ENCODE data around the gene ATP6V0E2.

ATP6V0E2 gene

GRCh38 chr7:149834601-149835000 is 39.2 kb upstream of the ATP6V0E2 start:
- H4K20me1 ChIP-seq (ENCODE audit: control insufficient read depth, insufficient read depth, low read depth, low read length): no peaks in the 10 kb centered on the region
- TF ChIP-seq CTCF (IDR thresholded peaks at IDR 0.05; ENCODE audit: low read depth, low read length, poor library complexity, severe bottlenecking) (no peak), EZH2phosphoT487 (IDR thresholded peaks at IDR 0.05; ENCODE audit: borderline replicate concordance, low read length) (no peak)
- H3K79me2 ChIP-seq (ENCODE audit: control insufficient read depth, low read length): peaks cover 10% of the 10 kb centered on the region
- H3K36me3 ChIP-seq (ENCODE audit: control insufficient read depth, low read length): no peaks in the 10 kb centered on the region
- H3K4me2 ChIP-seq (ENCODE audit: low read length): no peak overlapping the region
- H3K4me1 ChIP-seq (ENCODE audit: control insufficient read depth, low read length): peaks cover 13% of the 10 kb centered on the region
- H3K4me3 ChIP-seq (ENCODE audit: low read length): no peak overlapping the region
- H3K27me3 ChIP-seq (ENCODE audit: control insufficient read depth, low read length): peaks cover 34% of the 10 kb centered on the region
- no peaks in the 10 kb centered on the region for H3K9me3 ChIP-seq (ENCODE audit: control insufficient read depth, insufficient read depth, low read length)
- H3K9me2 ChIP-seq (replicated peaks; ENCODE audit: control insufficient read depth, low read length): no peaks in the 10 kb centered on the region
- no peaks in the 10 kb centered on the region for H3F3A ChIP-seq (ENCODE audit: control insufficient read depth, insufficient read depth)
- H3K27ac ChIP-seq (ENCODE audit: low read depth, low read length): no peak overlapping the region

- H3K4me2 ChIP-seq (ENCODE audit: low read length): no peak overlapping the region
- no peaks in the 10 kb centered on the region for H3K9me2 ChIP-seq (replicated peaks; ENCODE audit: control insufficient read depth, low read length)
- H4K20me1 ChIP-seq (ENCODE audit: control insufficient read depth, insufficient read depth, low read depth, low read length): peaks cover 2% of the 10 kb centered on the region; the same call in 1 of the 2 replicates
- TF ChIP-seq CTCF (IDR thresholded peaks at IDR 0.05; ENCODE audit: low read depth, low read length, poor library complexity, severe bottlenecking) (no peak), EZH2phosphoT487 (IDR thresholded peaks at IDR 0.05; ENCODE audit: borderline replicate concordance, low read length) (no peak)
- no peak overlapping the region for H3K27ac ChIP-seq (ENCODE audit: low read depth, low read length)
- H3K27me3 ChIP-seq (ENCODE audit: control insufficient read depth, low read length): peaks cover 29% of the 10 kb centered on the region
- H3K4me3 ChIP-seq (ENCODE audit: low read length): no peak overlapping the region
- peaks cover 13% of the 10 kb centered on the region for H3K79me2 ChIP-seq (ENCODE audit: control insufficient read depth, low read length)
- H3K9me3 ChIP-seq (ENCODE audit: control insufficient read depth, insufficient read depth, low read length): no peaks in the 10 kb centered on the region
- H3K4me1 ChIP-seq (ENCODE audit: control insufficient read depth, low read length): peaks cover 16% of the 10 kb centered on the region
- no peaks in the 10 kb centered on the region for H3F3A ChIP-seq (ENCODE audit: control insufficient read depth, insufficient read depth)
- H3K36me3 ChIP-seq (ENCODE audit: control insufficient read depth, low read length): no peaks in the 10 kb centered on the region
These were observed 37.3 kb upstream of the ATP6V0E2 start for GRCh38 chr7:149836434-149836833.

- Histone ChIP-seq H3K4me1 (ENCODE audit: control insufficient read depth, low read length) (peaks cover 16% of the 10 kb centered on the region), H3K79me2 (ENCODE audit: control insufficient read depth, low read length) (peaks cover 13% of the 10 kb centered on the region), H3K9me2 (replicated peaks; ENCODE audit: control insufficient read depth, low read length) (no peaks in the 10 kb centered on the region), H3F3A (ENCODE audit: control insufficient read depth, insufficient read depth) (no peaks in the 10 kb centered on the region; the same call in 1 of the 2 replicates), H3K9me3 (ENCODE audit: control insufficient read depth, insufficient read depth, low read length) (no peaks in the 10 kb centered on the region), H3K4me2 (ENCODE audit: low read length) (peak overlapping the region; percentile 46), H3K27me3 (ENCODE audit: control insufficient read depth, low read length) (peaks cover 31% of the 10 kb centered on the region), H3K36me3 (ENCODE audit: control insufficient read depth, low read length) (no peaks in the 10 kb centered on the region), H3K4me3 (ENCODE audit: low read length) (peak overlapping the region; percentile 83; the same call in 1 of the 2 replicates), H4K20me1 (ENCODE audit: control insufficient read depth, insufficient read depth, low read depth, low read length) (peaks cover 2% of the 10 kb centered on the region; the same call in 1 of the 2 replicates), H3K27ac (ENCODE audit: low read depth, low read length) (no peak overlapping the region)
- TF ChIP-seq EZH2phosphoT487 (IDR thresholded peaks at IDR 0.05; ENCODE audit: borderline replicate concordance, low read length) (no peak), CTCF (IDR thresholded peaks at IDR 0.05; ENCODE audit: low read depth, low read length, poor library complexity, severe bottlenecking) (no peak)
These were observed 36.1 kb upstream of the ATP6V0E2 start for GRCh38 chr7:149837564-149838223.

Data from DOHH2 (cell line).